Naive B cell (primary cell): Measurements from ENCODE around the gene GCN1. TPM values are rescaled to one million over a fixed set of nuclear protein-coding genes. Genes with fewer than 3 reads are reported as not detected.
A peak's percentile ranks its signal among the peaks of the same experiment; 100 is the strongest.

Source experiments
- ATAC-seq, 2 donors: fragments of 150-1000 bp; cut with Tn5 transposase; 2 replicates each; pipeline ENCODE4 v1.10.0; 2021; ENCODE audit warnings: low read depth in 2 of 2, mild to moderate bottlenecking in 2 of 2, moderate library complexity in 2 of 2
- DNase-seq: peaks from one replicate; pipeline ENCODE4 v3.0.0; 2022
- H3K27ac Mint-ChIP-seq, 6 donors: one replicate each; pipeline ENCODE4 v1.8.0; 2020 to 2022; ENCODE audit warnings: mild to moderate bottlenecking in 6 of 6, mixed read lengths in 6 of 6, moderate library complexity in 5 of 6, inconsistent platforms in 2 of 6
- H3K27me3 Mint-ChIP-seq, 3 donors: one replicate each; pipeline ENCODE4 v1.8.0; 2021 to 2022; ENCODE audit warnings: mixed read lengths in 3 of 3, mild to moderate bottlenecking in 1 of 3
- H3K36me3 Mint-ChIP-seq, 2 donors: one replicate each; pipeline ENCODE4 v1.8.0; 2020 to 2022; ENCODE audit warnings: mixed read lengths in 2 of 2, inconsistent platforms in 1 of 2, mild to moderate bottlenecking in 1 of 2
- H3K4me1 Mint-ChIP-seq, 3 donors: one replicate each; pipeline ENCODE4 v1.8.0; 2020 to 2022; ENCODE audit warnings: mixed read lengths in 3 of 3, inconsistent platforms in 1 of 3, mild to moderate bottlenecking in 1 of 3, moderate library complexity in 1 of 3
- H3K4me3 Mint-ChIP-seq, 8 donors: one replicate each; pipeline ENCODE4 v1.8.0; 2020 to 2022; ENCODE audit warnings: mild to moderate bottlenecking in 8 of 8, mixed read lengths in 8 of 8, moderate library complexity in 8 of 8, inconsistent platforms in 2 of 8
- H3K9me3 Mint-ChIP-seq, 7 donors: one replicate each; pipeline ENCODE4 v1.8.0; 2020 to 2022; ENCODE audit warnings: mixed read lengths in 7 of 7, mild to moderate bottlenecking in 5 of 7, inconsistent platforms in 2 of 7, moderate library complexity in 1 of 7
- polyA plus RNA-seq, 6 donors: library from polyadenylated mRNA; unstranded; fragments of 300-500 nt; fragmentation: Illumina TruSeq; gene quantifications; one replicate each; pipeline ENCODE4 v1.2.3, GENCODE V29; 2021; ENCODE audit warnings: low read depth in 6 of 6

GCN1 gene
- polyA plus RNA-seq, 6 donors from 2014 or later, result 11.1 to 23.9 (median 18.7) TPM

DNA sequence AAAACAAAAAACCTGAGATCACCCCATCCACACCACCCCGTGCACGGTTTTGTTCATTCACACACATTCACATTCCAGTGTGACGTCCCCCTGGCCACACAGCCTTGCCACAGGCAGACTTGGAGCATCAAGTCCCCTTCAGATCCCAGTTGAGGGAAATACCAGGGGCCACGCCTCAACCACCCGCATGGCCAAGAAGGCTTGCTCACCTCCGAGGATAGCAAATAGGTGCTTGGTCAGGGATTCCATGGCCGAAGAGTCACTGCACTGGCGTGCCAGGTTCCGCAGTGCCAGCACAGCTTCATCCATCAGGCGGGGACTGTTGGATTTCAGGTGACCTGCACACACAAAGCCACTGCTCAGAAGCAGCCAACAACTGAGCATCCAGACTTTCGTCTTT lies 19.0 kb downstream of the GCN1 start:
- peak overlapping the region in 1 of 6 donors; percentile 32 for H3K27ac Mint-ChIP-seq
- peaks cover 24 to 41% of the 10 kb centered on the region in 2 donors for H3K36me3 Mint-ChIP-seq
- no peak for DNase-seq
- no peak overlapping the region for H3K4me3 Mint-ChIP-seq
- H3K27me3 Mint-ChIP-seq, result no peaks in the 10 kb centered on the region
- no peaks in the 10 kb centered on the region for H3K9me3 Mint-ChIP-seq
- peaks cover 10 to 16% (median 14%) of the 10 kb centered on the region in 3 donors for H3K4me1 Mint-ChIP-seq
- ATAC-seq, result no peak

DNA sequence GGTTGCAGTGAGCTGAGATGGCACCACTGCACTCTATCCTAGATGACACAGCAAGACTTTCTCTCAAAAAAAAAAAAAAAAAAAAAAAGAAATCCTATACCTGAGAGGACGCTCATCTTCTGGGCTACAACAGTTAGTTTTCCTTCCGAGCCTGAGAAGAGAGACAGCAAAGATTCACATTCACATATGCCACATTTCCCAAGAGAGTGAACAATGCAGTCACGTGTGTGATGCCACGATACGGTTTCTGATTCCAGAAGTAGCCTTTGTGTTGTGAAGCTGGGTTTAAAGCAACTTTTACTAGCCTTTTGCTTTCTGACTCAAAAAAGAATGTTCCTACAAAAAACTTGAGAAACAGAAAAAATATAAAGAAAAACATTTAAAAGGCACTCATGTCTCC lies 19.5 kb downstream of the GCN1 start:
- Mint-ChIP-seq H3K27me3 (no peaks in the 10 kb centered on the region), H3K9me3 (no peaks in the 10 kb centered on the region), H3K4me1 (peaks cover 10 to 16% (median 14%) of the 10 kb centered on the region in 3 donors), H3K36me3 (peaks cover 24 to 41% of the 10 kb centered on the region in 2 donors), H3K27ac (peak overlapping the region in 1 of 6 donors; percentile 16), H3K4me3 (no peak overlapping the region)
- ATAC-seq, result peak; percentile 32 to 43
- DNase-seq, result no peak

DNA sequence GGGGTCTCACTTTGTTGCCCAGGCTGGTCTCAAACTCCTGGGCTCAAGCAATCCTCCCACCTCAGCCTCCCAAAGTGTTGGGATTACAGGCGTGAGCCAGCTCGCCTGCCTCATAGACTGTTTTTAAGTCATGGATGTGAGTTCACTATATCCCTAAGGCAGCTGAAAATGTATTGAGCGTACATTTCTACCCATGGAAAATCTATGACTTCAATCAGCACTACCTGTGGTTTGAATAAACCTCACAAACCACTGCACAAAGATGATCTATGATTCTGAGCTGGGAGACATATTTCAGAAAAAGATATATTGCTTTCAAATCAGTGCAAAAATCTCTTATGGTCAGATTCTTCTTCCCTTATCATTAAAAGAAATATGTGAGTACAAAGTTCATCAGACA lies 22.5 kb downstream of the GCN1 start:
- Mint-ChIP-seq H3K27me3 (no peaks in the 10 kb centered on the region), H3K9me3 (no peaks in the 10 kb centered on the region), H3K27ac (no peak overlapping the region), H3K4me3 (no peak overlapping the region), H3K4me1 (peaks cover 5 to 10% (median 8%) of the 10 kb centered on the region in 3 donors), H3K36me3 (peaks cover 17 to 34% of the 10 kb centered on the region in 2 donors)
- ATAC-seq (no peak), DNase-seq (no peak)

DNA sequence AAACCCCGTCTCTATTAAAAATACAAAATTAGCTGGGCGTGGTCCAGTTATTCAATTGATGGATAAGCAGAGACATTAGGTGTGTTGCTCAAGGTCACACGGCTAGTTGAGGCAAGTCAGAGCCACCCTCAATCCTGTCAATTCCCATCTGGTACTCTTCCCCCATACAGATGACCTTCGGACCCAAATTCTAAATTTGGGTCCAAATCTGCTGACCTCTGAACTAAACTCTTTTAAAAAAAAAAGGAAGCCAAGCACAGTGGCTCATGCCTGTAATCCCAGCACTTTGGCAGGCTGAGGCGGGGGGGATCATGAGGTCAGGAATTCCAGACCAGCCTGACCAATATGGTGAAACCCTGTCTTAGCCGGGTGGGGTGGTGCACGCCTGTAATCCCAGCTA lies 23.9 kb downstream of the GCN1 start:
- no peak for ATAC-seq
- H3K4me1 Mint-ChIP-seq, result peaks cover 4 to 7% (median 5%) of the 10 kb centered on the region in 3 donors
- no peaks in the 10 kb centered on the region for H3K27me3 Mint-ChIP-seq
- H3K9me3 Mint-ChIP-seq, result no peaks in the 10 kb centered on the region
- DNase-seq, result no peak
- peaks cover 17 to 22% of the 10 kb centered on the region in 2 donors for H3K36me3 Mint-ChIP-seq
- H3K4me3 Mint-ChIP-seq, result no peak overlapping the region
- no peak overlapping the region for H3K27ac Mint-ChIP-seq

DNA sequence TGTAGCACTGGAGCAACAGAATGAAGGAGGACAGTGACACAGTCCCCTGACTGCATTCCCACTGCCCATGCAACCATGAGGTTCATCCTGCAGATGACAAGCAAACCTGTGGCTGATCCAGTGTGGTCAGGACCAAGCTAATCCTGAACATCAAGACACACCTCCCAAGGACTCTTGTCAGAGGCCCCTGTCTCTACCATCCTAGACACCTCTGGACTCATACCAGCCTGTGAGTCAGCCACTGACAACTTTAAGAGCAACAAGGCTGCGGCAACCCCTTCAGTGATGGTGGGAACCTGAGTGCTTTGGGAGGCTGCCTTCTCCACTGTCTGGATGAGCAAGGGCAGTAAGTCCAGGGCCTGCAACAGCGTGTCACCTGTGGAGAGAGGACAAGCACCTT lies 24.6 kb downstream of the GCN1 start:
- H3K4me3 Mint-ChIP-seq, result peak overlapping the region in 1 of 8 donors; percentile 16
- no peak overlapping the region for H3K27ac Mint-ChIP-seq
- no peaks in the 10 kb centered on the region for H3K27me3 Mint-ChIP-seq
- H3K36me3 Mint-ChIP-seq, result peaks cover 17 to 22% of the 10 kb centered on the region in 2 donors
- no peak for ATAC-seq
- DNase-seq, result no peak
- no peaks in the 10 kb centered on the region for H3K9me3 Mint-ChIP-seq
- peaks cover 0 to 4% (median under 1%) of the 10 kb centered on the region in 3 donors for H3K4me1 Mint-ChIP-seq

DNA sequence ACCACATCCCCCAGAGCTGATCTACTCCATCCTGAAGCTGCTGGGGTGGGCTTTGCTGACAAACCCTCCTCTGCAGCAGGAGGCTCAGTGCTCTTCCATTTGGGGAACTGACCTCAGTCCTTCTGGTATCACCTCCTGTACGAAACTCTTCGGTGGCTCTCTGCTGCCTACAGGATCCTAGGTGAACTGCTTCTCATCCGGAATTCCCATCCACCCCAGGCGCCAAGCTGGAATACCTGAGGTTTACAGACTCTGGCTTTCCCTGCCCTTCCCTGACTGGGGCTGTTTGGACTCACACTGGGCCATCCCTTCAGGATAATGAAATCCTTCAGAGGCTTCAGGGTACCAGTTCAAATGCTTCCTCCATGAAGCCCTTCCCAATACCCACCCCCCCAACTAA lies 26.2 kb downstream of the GCN1 start:
- H3K9me3 Mint-ChIP-seq, result no peaks in the 10 kb centered on the region
- no peaks in the 10 kb centered on the region for H3K4me1 Mint-ChIP-seq
- ATAC-seq (no peak), DNase-seq (no peak)
- H3K27me3 Mint-ChIP-seq, result no peaks in the 10 kb centered on the region
- no peak overlapping the region for H3K4me3 Mint-ChIP-seq
- H3K27ac Mint-ChIP-seq, result peak overlapping the region in 3 of 6 donors; percentile 56 to 82 (median 74)
- peaks cover 7 to 11% of the 10 kb centered on the region in 2 donors for H3K36me3 Mint-ChIP-seq

DNA sequence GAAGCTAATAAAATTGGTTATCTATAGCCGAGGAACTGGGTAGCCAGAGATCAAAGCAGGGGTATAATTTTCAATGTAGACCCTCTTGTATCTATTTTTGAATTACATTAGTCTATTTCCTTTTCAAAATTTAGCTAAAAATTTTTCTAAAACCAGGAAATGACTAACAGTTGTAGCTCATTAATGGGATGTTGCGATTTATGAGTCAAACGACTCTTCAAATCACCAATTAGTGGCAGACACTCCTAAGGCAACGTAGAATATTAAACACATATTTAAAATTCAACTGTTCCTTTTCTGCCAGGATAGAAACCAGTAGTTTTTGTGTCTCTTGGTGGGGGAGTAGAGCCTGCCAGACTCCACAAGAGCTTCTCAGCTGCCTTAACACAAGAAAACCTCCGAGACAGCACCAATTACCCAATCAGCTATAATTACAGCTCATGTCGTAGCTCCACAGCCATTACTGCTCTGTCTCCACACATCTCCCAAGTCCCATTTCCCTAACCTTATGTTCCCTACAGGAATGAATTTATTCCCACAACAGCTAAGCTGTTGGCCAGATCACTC lies 26.9 kb downstream of the GCN1 start:
- DNase-seq (no peak), ATAC-seq (no peak)
- Mint-ChIP-seq H3K4me1 (peaks cover 0 to 2% (median 0%) of the 10 kb centered on the region in 3 donors), H3K4me3 (no peak overlapping the region), H3K27ac (peak overlapping the region in 1 of 6 donors; percentile 74), H3K27me3 (no peaks in the 10 kb centered on the region), H3K36me3 (peaks cover 6 to 12% of the 10 kb centered on the region in 2 donors), H3K9me3 (no peaks in the 10 kb centered on the region)

DNA sequence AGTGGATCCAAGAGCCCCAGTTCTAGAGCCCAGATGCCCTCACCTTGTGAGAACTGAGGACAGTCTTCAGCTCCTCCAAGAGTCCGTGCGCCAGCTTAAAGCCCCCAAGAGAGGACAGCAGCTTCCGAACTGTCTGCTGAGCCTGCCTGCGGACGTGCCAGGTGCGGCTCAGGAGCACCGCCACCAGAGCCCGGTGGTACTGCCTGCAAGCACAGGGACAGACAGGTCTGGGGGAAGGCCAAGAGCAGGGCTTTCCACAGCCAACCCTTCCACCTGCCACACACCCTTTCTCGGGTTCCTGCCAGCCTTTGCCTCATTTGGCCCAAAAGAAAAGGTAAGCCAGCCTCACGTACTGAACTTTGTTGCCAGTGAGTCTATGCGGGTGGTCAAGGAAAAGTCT lies 30.2 kb downstream of the GCN1 start:
- Mint-ChIP-seq H3K36me3 (peaks cover 13 to 32% of the 10 kb centered on the region in 2 donors), H3K27me3 (no peaks in the 10 kb centered on the region), H3K27ac (no peak overlapping the region), H3K4me3 (no peak overlapping the region), H3K9me3 (no peaks in the 10 kb centered on the region), H3K4me1 (peaks cover 0 to 6% (median 0%) of the 10 kb centered on the region in 3 donors)
- DNase-seq (no peak), ATAC-seq (no peak)

DNA sequence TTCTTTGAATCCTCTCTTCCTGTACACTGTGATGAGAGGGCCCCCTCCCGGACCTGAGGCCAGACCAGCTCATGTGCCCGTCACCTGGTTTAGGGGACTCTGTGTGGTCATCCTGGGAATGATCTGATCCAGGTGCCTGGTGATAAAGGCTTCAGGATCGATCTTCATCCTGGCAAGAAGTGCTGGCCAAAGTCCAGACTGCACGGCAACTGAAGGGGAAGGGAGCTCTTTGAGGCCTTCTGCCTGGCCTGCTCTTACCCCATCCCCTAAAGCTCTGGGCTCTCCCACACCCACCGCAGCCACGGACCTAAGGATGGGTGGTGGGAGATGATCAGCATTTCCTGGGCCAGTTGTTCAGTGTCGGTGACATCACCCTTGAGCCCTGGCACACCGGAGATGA lies 31.8 kb downstream of the GCN1 start:
- no peak overlapping the region for H3K4me3 Mint-ChIP-seq
- no peaks in the 10 kb centered on the region for H3K9me3 Mint-ChIP-seq
- DNase-seq, result no peak
- peaks cover 12 to 23% of the 10 kb centered on the region in 2 donors for H3K36me3 Mint-ChIP-seq
- H3K27me3 Mint-ChIP-seq, result no peaks in the 10 kb centered on the region
- H3K27ac Mint-ChIP-seq, result no peak overlapping the region
- ATAC-seq, result no peak
- peaks cover 0 to 6% (median 0%) of the 10 kb centered on the region in 3 donors for H3K4me1 Mint-ChIP-seq

DNA sequence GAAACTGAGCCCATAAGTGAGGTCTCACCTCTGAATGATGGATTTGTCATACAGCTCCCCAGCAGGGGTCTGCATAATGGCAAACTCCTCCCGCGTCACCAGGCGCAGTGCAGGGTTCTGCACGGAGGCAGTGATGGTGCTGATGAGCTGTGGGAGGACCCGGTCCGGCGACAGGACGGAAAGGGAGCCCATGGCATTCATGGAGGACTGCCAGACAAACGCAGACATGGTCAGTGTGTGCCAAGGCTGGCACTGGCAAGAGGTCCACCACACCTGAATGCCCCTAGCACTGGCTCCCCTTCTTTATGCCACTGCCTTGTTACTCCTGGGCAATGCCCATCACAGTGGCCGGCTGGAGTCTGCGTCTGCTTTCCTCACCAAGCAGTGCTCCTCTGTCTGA lies 32.7 kb downstream of the GCN1 start:
- Mint-ChIP-seq H3K27ac (no peak overlapping the region), H3K9me3 (no peaks in the 10 kb centered on the region), H3K4me3 (peak overlapping the region in 1 of 8 donors; percentile 22), H3K36me3 (peaks cover 12 to 32% of the 10 kb centered on the region in 2 donors), H3K4me1 (peaks cover 0 to 6% (median 0%) of the 10 kb centered on the region in 3 donors), H3K27me3 (no peaks in the 10 kb centered on the region)
- DNase-seq, result no peak
- ATAC-seq, result no peak

DNA sequence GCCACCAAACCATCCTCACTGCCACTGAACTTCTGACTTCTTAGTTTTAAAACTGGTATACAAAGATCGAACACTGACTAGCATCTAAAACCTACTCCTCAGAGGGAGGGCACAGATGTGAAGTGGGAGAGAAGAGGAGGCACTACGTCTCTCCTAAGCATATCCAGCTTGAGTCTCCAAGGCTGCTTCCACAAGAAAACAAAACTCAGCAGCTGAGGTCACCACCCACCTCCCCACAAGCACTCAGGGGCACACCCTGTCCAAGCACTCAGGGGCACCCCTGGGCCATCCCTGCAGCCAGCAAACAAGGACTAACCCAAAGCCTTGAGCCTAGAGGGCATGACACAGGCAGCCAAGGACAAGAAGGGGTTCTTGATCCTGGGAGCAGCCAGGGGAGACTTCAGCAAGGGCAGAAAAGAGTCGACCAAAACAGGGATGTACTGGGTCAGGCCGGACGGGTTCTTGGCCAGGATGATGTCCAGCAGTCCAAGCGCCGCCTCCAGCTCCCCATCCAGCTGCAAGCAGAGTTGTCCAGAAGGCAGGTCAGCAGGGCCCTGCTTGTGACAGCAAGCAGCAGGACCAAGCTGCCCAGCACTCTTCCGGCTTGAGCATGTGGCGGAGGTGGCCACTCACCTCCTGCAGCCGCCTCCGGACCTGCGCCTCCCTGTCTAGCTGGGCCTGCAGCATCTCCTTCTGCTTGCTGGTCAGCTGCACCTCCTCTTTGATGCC lies 34.8 kb downstream of the GCN1 start:
- no peaks in the 10 kb centered on the region for H3K9me3 Mint-ChIP-seq
- H3K27me3 Mint-ChIP-seq, result no peaks in the 10 kb centered on the region
- H3K36me3 Mint-ChIP-seq, result peaks cover 18 to 41% of the 10 kb centered on the region in 2 donors
- no peak overlapping the region for H3K4me3 Mint-ChIP-seq
- peaks cover 0 to 6% (median 0%) of the 10 kb centered on the region in 3 donors for H3K4me1 Mint-ChIP-seq
- H3K27ac Mint-ChIP-seq, result peak overlapping the region in 3 of 6 donors; percentile 21 to 54 (median 43)
- no peak for ATAC-seq
- no peak for DNase-seq

DNA sequence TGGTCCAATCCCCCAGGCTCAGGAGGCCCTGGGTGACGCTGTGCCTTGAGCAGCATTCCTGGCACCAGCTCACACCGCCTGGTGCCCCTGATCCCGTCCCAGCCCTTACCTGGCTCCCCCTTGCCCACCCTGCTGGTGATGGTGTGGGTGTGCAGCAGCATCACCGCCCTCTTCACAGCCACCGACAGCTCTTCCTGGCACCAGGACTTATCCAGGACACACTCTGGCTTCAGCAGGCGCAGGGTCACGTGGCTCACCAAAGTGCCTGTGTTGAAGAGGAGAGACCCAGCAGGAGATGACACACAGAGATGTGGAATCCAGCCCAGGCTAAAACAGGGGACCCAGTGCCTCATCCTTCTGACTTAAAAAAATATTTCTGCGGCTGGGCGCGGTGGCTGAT lies 36.2 kb downstream of the GCN1 start:
- Mint-ChIP-seq H3K36me3 (peaks cover 18 to 41% of the 10 kb centered on the region in 2 donors), H3K4me3 (no peak overlapping the region)

DNA sequence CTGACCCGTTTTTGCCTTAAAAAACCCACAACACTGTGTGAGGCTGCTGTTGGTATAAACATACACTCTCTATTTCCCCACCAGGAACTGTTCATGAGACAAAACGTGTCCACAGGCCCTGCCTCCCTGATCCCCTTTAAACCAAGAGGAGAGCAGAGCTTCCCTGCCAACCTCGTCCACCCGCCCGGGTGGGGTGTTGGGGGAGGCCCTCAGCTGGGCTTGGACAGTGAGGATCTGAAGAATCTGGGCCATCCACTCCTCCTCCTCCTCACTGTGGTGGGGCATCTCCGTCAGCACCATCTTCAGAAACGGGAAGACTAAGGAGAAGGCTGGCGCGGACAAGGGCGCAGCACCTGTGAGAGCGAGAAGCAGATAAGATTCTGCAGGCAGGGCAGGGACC lies 36.8 kb downstream of the GCN1 start:
- no peak for DNase-seq
- peaks cover 0 to 5% (median 0%) of the 10 kb centered on the region in 3 donors for H3K4me1 Mint-ChIP-seq
- H3K4me3 Mint-ChIP-seq, result no peak overlapping the region
- no peak for ATAC-seq
- H3K9me3 Mint-ChIP-seq, result no peaks in the 10 kb centered on the region
- no peak overlapping the region for H3K27ac Mint-ChIP-seq
- peaks cover 18 to 39% of the 10 kb centered on the region in 2 donors for H3K36me3 Mint-ChIP-seq
- no peaks in the 10 kb centered on the region for H3K27me3 Mint-ChIP-seq

More for the DNA sequence above, 36.2 kb downstream of the GCN1 start:
- peaks cover 0 to 6% (median 0%) of the 10 kb centered on the region in 3 donors for H3K4me1 Mint-ChIP-seq
- DNase-seq (no peak), ATAC-seq (no peak)
- no peaks in the 10 kb centered on the region for H3K27me3 Mint-ChIP-seq
- H3K9me3 Mint-ChIP-seq, result no peaks in the 10 kb centered on the region
- no peak overlapping the region for H3K27ac Mint-ChIP-seq
